ENCODE results near the gene DNAJC11.
"Not testable (repeated sequence)": the region's sequence is repeated elsewhere in the genome, so short reads cannot be mapped to it uniquely, and the experiment has no call there.

DNAJC11 gene

GRCh38 chr1:6701437-6702153 is at the start of gene DNAJC11:
Gene DNAJC11 (minus strand): TSS chr1:6701816. CDS start chr1:6701800, 16 bp downstream.
- peak; percentile 87 for DNase-seq

- DNase-seq: no peak
Observed at GRCh38 chr1:6750490-6750889, 48.9 kb upstream of the DNAJC11 start.

GRCh38 chr1:6747674-6748073 is 46.1 kb upstream of the DNAJC11 start:
- no peak for DNase-seq

GRCh38 chr1:6745073-6745472 is 43.5 kb upstream of the DNAJC11 start:
- DNase-seq: no peak

GRCh38 chr1:6743189-6744101 is 41.8 kb upstream of the DNAJC11 start:
- DNase-seq: no peak

- DNase-seq: not testable (repeated sequence)
Observed at GRCh38 chr1:6742676-6743188, 41.1 kb upstream of the DNAJC11 start.

- no peak for DNase-seq
Observed at GRCh38 chr1:6738987-6739676, 37.5 kb upstream of the DNAJC11 start.

- DNase-seq: no peak
Observed at GRCh38 chr1:6732942-6733341, 31.3 kb upstream of the DNAJC11 start.

- DNase-seq: no peak
Observed at GRCh38 chr1:6731905-6732304, 30.3 kb upstream of the DNAJC11 start.

GRCh38 chr1:6730880-6731279 is 29.3 kb upstream of the DNAJC11 start:
- DNase-seq: no peak

GRCh38 chr1:6730473-6730872 is 28.9 kb upstream of the DNAJC11 start:
- DNase-seq: no peak

GRCh38 chr1:6727535-6727934 is 25.9 kb upstream of the DNAJC11 start:
- DNase-seq: peak; percentile 41 to 55

GRCh38 chr1:6726253-6726652 is 24.6 kb upstream of the DNAJC11 start:
- DNase-seq: no peak

GRCh38 chr1:6724517-6725141 is 23.0 kb upstream of the DNAJC11 start:
- DNase-seq: no peak

GRCh38 chr1:6723621-6724428 is 22.2 kb upstream of the DNAJC11 start:
- DNase-seq: no peak

- no peak for DNase-seq
Observed at GRCh38 chr1:6711174-6711573, 9.6 kb upstream of the DNAJC11 start.

GRCh38 chr1:6704746-6705145 is 3.1 kb upstream of the DNAJC11 start:
- no peak for DNase-seq

- DNase-seq: no peak
Observed at GRCh38 chr1:6703016-6703415, 1.4 kb upstream of the DNAJC11 start.

- no peak for DNase-seq
Observed at GRCh38 chr1:6700853-6701436, 671 bp downstream of the DNAJC11 start.

- DNase-seq: not testable (repeated sequence)
Observed at GRCh38 chr1:6699915-6700314, 1.7 kb downstream of the DNAJC11 start.

- DNase-seq: no peak
Observed at GRCh38 chr1:6695868-6696267, 5.7 kb downstream of the DNAJC11 start.
